Transverse colon (tissue), 4 donors: ENCODE data around the gene GRIN2C.

Experiments
- CTCF ChIP-seq, 5 experiments: fragments of 200-600 bp in 3 of 5; fragments of 450-650 bp in 2 of 5; sonication (generic) in 3 of 5; IDR thresholded peaks; 1 replicate in 2 of 5; 2 replicates in 3 of 5; pipeline ENCODE4 v1.5.1; 2016 to 2017; ENCODE audit warnings: antibody characterized with exemption in 5 of 5, inconsistent platforms in 3 of 5, mild to moderate bottlenecking in 2 of 5, moderate library complexity in 1 of 5
- EP300 ChIP-seq: sonication (generic); formaldehyde crosslinking; IDR thresholded peaks from one replicate; pipeline ENCODE4 v1.6.1; 2017; ENCODE audit warnings: antibody characterized with exemption, low read depth
- POLR2A ChIP-seq: fragments of 450-650 bp; IDR thresholded peaks from one replicate; pipeline ENCODE4 v1.6.1; 2016; ENCODE audit warnings: antibody characterized with exemption, mild to moderate bottlenecking, moderate library complexity
- POLR2AphosphoS5 ChIP-seq, 3 donors: sonication (generic); formaldehyde crosslinking; IDR thresholded peaks; one replicate each; pipeline ENCODE4 v1.6.1; 2016; ENCODE audit warnings: antibody characterized with exemption in 3 of 3

- no peak for TF ChIP-seq CTCF (IDR thresholded peaks at IDR 0.05)
- TF ChIP-seq POLR2A, result no peak
- no peak for TF ChIP-seq POLR2AphosphoS5 (IDR thresholded peaks at IDR 0.05)
- TF ChIP-seq EP300, result no peak
Measured at GRCh38 chr17:74818291-74818938, 41.3 kb downstream of the GRIN2C start.
